Esophagus muscularis mucosa (tissue), 4 donors: ENCODE measurements around the gene NAPB.

ENCODE experiments used
- EP300 ChIP-seq: sonication (generic); formaldehyde crosslinking; IDR thresholded peaks from one replicate; pipeline ENCODE4 v1.6.1; 2017; ENCODE audit warnings: antibody characterized with exemption
- POLR2A ChIP-seq: fragments of 450-650 bp; IDR thresholded peaks from one replicate; pipeline ENCODE4 v1.6.1; 2017; ENCODE audit warnings: antibody characterized with exemption, moderate library complexity, mild to moderate bottlenecking, low read depth
- POLR2AphosphoS5 ChIP-seq, 2 donors: sonication (generic); formaldehyde crosslinking; IDR thresholded peaks; one replicate each; pipeline ENCODE4 v1.6.1; 2017; ENCODE audit warnings: antibody characterized with exemption in 2 of 2
- TF ChIP-seq, protein P1 (sequence below), 3 experiments: fragments of 200-600 bp in 2 of 3; fragments of 450-650 bp in 1 of 3; sonication (generic) in 2 of 3; IDR thresholded peaks; one replicate each; pipeline ENCODE4 v1.5.1; 2017 to 2019; ENCODE audit warnings: antibody characterized with exemption in 3 of 3, mild to moderate bottlenecking in 2 of 3, moderate library complexity in 1 of 3

GRCh38 chr20:23433628-23434027 is 12.3 kb upstream of the NAPB start:
- TF ChIP-seq, protein P1, sequence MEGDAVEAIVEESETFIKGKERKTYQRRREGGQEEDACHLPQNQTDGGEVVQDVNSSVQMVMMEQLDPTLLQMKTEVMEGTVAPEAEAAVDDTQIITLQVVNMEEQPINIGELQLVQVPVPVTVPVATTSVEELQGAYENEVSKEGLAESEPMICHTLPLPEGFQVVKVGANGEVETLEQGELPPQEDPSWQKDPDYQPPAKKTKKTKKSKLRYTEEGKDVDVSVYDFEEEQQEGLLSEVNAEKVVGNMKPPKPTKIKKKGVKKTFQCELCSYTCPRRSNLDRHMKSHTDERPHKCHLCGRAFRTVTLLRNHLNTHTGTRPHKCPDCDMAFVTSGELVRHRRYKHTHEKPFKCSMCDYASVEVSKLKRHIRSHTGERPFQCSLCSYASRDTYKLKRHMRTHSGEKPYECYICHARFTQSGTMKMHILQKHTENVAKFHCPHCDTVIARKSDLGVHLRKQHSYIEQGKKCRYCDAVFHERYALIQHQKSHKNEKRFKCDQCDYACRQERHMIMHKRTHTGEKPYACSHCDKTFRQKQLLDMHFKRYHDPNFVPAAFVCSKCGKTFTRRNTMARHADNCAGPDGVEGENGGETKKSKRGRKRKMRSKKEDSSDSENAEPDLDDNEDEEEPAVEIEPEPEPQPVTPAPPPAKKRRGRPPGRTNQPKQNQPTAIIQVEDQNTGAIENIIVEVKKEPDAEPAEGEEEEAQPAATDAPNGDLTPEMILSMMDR (IDR thresholded peaks at IDR 0.05), result no peak
- TF ChIP-seq POLR2AphosphoS5 (IDR thresholded peaks at IDR 0.05), result no peak
- TF ChIP-seq POLR2A, result no peak
- no peak for TF ChIP-seq EP300
